ENCODE measurements around the gene PWP1.

DNA sequence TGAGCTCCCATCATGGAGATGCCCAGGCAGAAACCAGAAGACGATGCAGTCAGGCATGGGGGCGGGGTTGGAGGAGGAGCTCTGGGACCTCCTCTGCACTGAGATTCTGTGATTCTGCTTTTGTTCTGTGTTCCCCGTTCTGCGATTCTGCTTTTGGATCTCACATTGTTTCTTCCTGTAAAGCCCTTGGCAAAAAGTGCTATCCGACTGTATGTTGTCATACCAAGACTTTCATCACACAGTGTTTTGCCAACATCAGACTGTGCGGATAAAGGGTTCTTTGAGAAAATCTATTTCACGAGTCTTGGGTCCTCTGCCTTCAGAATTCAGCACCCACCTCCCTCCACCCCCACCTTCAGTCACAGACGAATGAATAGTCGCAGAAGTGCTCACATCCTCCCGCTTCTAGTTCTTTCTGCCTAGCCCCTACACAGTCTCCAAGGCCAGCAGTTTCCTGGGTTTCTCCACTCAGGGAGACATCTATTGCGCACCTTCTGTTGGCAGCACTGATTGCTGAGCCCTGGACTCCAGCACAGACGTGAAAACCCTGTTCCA, 24.7 kb upstream of the PWP1 start:
- TF ChIP-seq EP300 (IDR thresholded peaks at IDR 0.05), result peak in 1 of 2 donors; percentile 65
- no peak for TF ChIP-seq POLR2A (IDR thresholded peaks at IDR 0.05)
